GM18511 (cell line): ENCODE data around the gene TARS3.

Experiments
- ATAC-seq: cut with Tn5 transposase; IDR thresholded peaks from one replicate; pipeline ENCODE4 v1.9.1; 2021; ENCODE audit warnings: mild to moderate bottlenecking, moderate library complexity; ENCODE audit not compliant: unreplicated experiment

Gene TARS3

DNA sequence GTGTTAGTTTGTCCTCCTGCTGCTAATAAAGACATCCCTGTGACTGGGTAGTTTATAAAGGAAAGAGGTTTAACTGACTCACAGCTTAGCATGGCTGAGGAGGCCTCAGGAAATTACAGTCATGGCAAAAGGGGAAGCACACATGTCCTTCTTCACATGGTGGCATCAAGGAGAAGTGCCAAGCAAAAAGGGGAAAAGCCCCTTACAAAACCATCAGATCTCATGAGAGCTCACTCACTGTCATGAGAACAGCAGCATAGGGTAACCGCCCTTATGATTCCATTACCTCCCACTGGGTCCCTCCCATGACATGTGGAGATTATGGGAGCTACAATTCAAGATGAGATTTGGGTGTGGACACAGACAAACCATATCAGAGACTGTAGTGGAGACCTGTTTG is 99.1 kb downstream of the TARS3 start:
- no peak for ATAC-seq

DNA sequence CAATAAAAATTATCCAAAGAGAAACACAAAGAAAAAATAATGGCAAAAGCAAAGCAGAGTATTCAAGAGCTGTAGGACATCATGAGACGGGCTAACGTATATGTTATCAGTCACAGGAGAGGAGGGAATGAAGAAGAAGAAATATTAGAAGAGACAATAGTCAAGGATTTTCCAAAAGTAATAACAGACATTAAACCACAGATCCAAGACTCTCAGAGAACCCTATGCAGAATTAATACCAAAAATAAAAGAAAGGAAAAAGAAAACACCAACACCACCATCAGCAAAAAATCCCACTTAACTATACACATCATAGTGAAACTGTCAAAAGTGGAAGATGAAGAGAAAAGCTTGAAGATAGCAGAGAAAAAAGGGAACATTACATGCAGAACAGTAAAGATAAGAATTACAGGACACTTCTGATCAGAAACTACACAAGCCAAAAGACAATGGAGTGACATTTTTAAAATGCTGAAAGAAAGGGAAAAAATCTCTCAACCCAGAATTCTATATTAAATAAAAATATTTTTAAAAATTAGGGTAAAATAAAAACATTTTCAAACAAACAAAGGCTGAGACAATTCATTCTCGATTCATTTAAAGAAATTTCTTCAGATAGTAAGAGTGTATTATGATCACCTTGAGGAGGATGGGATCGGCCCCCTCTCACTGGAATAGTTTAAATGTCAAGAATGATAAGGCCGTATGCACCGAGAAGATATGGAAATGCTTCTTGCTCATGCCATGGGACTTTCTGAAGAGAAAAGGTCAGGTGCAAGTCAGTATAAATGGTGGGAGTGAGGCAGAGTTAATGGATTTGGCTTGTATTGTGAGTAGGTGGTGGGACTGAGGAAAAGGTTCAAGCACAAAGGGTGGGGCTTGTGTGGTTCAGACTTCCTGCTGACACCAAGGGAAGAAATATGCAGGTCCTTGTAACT is 100.6 kb downstream of the TARS3 start:
- no peak for ATAC-seq

DNA sequence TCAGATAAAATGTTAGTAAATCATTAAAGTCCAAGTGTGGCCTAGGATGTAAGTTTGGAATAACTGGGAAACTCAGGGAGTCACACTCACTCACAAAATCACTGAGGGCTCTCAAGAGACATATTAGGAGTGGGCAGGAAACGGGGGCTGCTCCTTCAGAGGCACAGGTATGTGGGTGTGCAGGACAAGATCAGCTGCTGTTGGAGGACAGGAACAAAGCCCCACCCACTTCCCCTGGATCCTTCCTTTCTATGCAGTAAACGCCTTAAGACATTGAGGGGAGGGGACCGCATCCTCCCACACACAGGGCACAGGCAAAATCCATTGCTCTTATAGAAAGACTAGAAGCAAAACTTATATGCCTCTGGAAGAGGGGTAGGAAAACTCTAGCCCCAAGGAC is 102.3 kb downstream of the TARS3 start:
- no peak for ATAC-seq

DNA sequence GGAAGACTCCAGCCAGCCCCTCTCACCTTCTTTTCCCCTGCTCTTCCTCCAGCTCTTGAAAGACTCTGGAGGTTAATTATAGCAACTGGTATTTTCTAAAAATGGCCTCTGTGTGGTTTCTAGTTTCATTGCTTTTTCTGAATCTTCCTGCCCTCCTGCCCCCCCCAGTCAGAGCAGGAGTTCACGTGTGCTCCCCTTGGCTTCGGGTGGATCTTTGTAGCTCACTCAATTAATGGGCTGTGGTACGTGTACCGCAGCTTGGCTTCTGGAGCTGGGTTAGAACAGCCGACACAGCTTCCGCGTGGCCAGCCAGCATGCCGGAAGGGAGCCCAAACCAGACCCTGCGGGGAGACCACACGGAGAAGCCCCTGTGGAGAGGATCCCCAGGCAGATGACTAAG is 103.6 kb downstream of the TARS3 start:
- peak; percentile 78 for ATAC-seq

DNA sequence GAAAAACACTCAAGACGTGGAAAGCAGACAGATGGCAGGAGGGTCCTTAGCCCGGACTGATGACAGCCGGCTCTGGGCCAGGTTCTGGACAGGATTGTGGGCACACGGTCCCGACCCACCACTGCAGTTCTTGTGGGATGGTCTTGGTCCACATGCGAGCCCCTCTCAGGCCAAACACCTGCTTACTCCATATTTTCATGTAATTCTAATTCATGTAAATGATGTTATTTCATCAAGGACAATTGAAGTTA is 104.7 kb downstream of the TARS3 start:
- no peak for ATAC-seq

DNA sequence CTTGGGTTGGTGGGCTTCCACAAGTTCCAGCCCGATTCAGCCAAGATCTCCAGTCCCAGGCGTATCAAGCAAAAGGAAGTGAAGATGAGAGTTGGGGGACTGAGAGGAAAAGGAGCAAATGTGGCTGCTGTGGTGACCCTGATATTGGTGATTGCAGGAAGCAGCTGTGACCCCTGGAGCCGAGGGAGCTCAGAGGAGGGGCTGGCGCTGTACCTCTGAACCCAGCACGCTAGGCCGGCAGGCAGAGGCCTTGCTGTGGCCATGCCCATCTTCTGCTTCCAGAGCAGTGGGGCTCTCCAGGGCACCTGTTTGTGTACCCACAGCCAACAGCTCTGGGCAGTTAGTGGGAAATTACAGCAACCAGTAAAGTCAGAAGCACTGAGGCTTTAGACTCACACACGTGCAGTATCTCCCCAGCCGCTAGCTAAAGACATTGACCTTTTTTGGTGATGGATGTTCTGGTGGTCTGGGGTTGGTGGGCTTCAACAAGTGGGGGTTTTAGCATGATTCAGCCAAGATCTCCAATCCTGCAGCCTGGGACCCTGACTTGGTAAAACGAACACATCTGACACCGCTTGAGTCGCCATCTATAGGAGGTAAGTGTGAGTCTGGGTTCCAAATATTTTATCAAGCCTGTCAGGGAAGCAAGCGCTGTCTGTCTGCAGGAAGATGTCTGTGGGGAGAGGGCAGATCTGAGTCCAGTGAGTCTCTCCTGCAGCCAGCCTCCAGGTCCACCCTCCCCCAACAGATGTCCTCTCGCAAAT is 105.2 kb downstream of the TARS3 start:
- no peak for ATAC-seq

DNA sequence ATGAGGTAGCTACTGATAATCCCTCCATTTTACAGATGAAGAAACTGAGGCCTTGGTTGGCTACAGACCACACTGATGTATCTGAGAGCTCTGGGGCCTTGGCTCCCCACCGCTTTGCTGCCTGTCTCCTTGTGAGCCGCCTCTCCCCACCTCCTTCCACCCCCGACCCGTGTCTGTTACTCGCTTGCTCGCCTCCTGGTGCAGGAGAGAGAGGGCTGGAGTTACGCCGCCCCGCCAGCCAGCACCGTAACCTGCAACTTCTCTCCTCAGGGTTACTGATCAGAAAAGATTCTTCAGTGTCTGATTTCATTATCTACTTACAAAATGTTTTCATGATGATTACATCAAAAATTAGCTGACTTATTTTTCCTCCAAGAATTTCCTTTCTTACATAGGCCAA is 106.2 kb downstream of the TARS3 start:
- ATAC-seq = no peak

DNA sequence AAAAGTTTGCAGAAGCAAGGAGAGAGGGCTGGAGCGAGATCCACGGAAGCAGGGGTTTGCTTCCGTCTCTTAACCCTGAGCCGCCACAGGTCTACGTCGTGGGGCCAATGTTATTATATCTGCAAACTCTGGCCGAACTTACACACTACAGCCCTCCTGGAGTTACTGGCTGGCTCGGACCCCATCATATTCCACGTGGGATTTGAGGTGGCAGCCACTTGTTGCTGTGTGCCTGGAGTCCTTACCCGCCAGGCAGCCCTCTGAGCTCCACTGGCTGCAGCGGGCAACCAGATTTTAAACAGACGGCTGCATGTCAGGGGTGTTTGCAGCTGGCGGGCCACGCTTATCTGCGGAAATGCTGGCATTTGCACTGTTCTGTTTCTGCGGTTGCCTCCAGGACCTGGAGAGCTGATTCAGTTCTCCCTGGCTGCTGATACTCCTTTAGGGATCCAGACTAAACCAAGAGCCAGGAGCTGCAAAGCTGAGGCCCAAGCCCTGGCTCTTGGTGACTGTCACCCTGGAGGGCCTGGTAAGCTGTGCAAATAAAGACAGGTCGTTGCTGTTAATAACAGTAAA is 106.8 kb downstream of the TARS3 start:
- ATAC-seq = no peak

DNA sequence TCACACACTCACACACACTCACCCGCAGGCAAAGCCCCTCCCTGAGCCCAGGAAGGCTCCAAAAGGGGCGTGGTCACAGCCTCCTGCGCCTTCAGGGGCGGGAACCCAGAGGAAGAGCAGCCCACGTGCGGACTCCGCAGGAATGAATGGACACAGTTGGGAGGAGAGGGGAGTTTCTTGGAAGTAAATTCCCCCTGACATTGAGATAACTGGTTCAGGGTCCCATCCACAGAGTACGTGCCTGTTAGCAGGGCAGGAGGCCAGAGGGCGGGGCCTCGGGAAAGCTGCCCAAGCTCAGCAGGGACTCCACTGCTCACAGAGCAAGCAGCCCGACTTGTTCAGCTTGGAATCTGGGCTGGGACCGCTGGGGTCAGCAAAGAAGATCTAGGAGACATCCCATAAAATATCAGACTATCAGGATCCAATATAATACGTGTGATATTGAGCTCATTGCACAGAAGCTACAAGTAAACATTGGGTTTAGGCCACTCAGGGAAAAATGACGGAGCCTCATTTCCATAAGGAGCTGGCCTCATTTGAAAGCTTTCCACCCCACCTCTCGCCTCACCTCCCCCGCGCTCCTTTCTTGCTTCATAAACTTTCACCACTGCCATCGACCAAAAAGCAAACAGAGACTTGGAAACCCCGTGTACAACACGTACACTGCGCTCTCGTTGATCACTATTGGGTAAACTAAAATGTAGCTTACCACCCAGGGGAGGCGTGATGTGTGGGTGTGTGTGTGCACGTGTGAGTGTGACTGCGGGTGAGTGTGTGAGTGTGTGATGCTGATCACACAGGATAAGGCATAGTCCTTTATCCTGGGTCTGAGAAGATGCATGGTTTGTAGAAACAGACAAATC is 108.1 kb downstream of the TARS3 start:
- no peak for ATAC-seq

DNA sequence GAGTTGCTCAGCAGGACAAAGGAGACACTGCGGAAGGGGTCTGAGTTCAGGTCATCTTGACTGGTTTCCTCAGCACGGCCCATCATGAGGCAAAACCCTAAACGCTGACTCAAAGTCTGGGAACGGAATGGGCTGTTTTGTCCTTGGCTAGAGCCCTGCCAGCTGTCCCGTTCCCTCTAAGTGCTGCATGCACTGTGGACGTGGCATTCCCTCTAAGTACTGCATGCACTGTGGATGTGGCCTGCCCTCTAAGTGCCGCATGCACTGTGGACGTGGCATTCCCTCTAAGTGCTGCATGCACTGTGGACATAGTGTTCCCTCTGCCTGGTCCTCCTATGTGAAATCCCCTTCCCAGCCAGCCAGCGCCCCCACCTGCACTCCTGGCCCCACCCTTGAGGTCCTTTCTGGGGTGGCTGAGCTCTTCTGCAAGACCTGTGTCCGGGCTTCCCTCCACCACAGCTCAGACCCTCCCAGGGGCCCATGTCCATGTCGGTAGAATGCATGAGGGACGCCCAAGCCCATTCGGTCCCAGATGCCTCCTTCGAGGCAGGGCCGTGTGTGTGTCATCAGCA is 108.8 kb downstream of the TARS3 start:
- no peak for ATAC-seq

DNA sequence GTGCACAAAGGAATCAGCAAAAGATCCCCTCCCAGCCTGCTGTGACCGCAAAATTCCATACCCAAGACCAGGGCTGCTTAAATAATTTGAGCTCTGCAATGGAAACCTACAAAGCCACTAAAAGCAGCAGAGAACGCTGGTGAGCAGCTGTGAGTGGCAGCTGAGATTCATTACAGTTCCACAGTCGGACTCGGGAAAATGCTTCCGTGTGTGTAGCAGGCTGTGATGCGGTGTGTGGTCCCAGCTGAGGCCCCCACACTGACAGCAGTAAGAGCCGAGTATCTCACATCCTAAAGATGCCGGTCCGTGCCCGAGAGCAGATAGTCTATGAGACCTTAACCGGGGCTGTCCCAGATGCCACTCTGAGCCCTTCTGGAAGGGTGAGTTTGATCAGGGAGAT is 109.5 kb downstream of the TARS3 start:
- no peak for ATAC-seq

DNA sequence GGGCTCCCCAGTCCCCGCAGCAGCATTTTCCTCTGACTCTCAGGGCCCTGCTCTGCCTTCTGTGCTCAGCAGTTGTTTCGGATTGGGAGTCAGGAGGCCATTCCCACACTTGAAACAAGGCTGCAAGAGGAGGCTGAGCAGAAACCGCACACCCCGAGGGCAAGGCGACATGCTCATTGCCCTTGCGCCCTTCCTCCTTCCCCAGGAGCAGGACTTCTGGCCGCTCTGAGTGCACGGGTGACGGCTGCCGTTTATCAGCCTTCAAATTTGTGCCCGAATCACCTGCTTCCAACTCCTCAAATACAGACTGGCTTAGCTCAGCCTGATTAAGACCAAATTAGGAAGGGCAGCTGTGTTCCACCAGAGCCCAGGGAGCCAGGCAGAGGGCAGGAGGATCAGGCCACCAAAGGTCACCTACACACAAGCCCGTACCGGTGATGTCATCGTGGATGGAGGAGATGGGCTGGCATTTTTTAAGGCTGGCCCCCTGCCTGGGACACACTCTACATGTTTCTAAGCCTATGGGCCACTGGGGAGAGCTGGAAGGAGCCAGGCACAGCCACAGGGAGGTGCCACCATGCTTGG is 110.2 kb downstream of the TARS3 start:
- no peak for ATAC-seq

DNA sequence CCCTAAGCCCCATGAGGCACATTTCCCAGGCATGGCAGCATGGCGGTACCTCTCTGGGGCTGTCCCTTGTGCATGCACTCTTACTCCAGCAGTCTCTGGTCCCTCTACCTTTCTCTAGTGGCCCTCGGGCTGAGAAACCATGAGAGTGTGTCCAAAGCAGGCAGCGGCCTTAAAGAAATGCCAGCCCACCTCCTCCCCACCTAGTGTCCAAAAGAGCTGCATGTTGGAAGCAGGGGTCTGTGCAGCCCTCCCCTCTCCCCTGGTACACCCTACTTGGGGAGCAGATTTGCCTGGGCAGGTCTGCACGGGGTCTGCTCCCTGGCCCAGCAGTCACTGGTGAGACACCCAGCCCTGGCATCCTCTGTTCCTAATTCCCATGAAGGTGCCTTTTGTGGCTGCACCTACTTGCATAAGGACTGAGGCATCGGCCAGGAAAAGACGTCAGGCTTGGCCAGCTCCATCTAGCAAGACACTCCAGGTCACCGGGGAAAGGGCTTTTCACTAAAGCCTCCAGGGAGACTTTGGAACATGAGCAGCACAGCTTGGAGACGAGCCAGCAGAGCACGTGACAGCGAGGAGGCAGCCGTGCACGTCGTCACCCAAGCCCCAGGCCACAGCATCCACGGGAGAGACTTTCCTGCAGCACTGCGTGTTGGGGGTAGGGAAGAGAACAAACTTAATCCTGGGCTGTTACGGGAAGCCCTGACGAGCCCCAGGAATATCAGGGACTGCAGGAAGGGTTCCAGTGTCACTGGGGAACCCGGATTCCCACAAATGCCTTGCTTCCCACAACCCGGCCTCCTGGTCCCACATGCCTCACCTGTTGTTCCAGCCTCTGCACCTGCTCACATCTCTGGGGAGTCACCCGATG is 110.9 kb downstream of the TARS3 start:
- no peak for ATAC-seq

DNA sequence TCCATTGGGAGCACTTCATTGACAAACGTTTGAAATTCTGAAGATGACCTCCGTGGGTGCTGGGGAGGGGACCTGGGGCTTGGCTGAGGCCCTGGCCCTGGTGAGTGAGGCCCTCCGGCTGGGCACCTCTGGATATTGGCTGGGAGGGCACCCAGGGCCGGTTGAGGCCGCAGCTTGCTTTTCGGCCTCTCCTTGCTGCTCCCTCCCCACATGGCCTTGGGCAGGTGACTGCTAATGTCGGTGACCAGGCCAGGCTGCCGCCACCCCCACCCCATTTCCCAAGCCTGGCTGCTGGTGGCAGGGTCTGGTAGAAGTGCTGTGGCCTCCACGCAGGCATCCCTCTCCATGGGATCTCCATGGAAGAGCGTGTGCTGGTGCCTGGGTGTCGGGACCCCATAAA is 111.6 kb downstream of the TARS3 start:
- no peak for ATAC-seq

DNA sequence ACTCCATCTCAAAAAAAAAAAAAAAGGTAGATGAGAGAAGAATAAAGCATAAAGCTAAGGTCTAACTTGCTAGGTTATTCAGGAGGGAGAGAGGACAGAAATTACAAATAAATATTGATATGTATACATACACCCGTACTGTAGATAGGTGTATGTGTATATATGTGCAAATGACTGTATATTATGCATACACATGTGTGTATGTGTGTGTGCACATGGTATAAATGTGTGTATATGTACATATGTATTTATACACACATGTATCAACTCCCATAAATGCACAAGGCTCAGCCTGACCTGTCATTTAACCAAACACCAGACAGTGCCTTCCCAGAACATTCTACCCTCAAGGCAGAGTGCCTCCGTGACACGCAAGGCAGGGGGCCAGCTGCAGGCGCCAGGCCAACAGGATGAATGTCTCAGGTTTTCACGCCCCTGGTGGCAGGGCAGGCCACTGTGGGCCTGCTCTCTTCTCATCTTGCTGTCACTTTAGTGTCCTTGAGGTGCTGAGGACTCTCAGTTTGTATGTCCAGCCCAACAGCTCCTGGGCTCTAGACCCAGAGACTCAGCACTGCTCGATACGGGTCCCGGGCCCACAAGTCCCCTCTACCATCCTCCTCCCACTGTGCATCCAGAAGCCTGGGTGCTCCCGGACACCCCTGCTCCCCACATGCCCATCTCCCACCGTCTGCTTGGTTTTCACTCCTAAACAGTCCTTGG is 112.5 kb downstream of the TARS3 start:
- no peak for ATAC-seq

DNA sequence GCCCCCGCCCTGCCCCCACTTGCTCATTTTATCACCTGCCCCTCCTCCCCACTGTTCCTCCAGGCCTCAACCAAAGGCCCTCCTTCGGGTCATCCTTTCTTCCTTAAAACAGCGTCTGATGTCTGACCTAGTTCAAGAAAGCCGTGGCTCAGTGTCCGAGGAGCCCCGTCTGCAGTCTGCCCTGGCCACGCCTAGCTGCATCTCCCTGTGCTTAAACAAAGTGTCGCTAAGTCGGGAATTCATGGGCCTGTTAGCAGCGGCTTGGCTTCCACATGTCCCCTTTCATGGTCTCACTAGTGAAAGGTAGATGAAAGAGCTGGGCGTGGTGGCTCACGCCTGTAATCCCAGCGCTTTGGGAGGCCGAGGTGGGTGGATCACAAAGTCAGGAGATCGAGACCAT is 113.3 kb downstream of the TARS3 start:
- ATAC-seq = no peak

DNA sequence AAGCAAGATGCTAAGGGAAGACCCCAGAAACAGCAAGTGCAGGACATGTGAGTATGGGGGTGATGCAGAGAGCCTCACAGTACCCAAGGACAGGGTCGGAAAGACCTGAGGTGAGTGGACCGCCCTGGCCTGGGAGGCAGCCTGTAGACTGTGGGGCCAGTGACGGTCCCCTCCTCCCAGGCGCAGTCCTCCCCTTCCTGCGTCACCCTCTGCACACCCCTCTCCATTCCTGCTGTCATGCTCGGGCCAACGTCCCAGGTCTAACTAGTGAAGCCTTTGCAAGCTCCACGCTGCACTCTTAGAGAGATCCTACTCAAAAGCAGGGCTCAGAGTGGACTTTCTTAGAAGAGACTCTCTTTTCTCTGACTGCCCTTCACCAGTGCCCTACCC is 113.7 kb downstream of the TARS3 start:
- ATAC-seq = no peak

DNA sequence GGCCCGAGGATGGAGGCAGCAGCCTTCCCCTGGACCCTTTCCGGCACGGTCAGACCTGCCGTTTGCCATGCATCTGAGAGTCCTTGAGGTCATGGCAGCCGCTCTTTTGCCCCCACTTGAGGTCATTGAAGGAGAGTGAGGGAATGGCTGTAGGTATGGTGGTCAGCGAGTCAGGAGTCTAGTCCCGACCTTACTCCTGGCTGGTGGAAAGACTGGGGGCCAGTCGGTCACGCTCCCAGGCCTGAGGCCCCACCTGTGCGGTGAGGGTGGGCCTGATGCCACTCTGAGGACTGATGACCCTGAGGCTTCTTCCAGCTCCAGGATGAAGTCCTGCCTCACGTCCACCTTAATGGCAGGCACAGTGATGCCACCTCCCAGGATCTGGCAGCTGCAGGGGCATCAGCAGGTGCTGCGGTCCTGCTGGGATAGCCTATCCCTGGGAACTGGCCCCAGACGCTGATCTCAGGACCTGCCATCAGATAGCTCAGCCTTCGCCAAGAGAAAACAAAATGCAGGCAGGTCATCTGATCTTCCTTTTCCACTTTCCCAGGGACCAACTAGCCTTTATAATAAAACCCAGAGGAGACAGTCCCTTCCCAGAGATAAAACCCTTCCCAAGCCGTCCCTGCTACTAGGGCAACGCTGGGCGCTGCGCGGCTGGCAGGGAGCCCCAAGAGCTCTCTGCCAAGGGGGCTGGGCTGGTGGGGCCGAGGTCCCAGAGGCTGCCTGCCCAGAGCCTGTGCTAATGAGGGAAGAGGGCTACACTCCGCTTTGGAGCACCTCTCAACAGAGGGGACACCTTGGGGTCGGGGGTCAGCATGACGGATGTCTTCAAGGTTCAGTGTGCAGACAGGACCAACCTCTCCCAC is 114.3 kb downstream of the TARS3 start:
- ATAC-seq = no peak
